GM21737 (cell line): ENCODE data around the gene CBX4.

Experiments used
- ATAC-seq: cut with Tn5 transposase; IDR thresholded peaks from one replicate; pipeline ENCODE4 v1.9.1; 2021; ENCODE audit warnings: mild to moderate bottlenecking, moderate library complexity; ENCODE audit not compliant: unreplicated experiment

CBX4 gene

DNA sequence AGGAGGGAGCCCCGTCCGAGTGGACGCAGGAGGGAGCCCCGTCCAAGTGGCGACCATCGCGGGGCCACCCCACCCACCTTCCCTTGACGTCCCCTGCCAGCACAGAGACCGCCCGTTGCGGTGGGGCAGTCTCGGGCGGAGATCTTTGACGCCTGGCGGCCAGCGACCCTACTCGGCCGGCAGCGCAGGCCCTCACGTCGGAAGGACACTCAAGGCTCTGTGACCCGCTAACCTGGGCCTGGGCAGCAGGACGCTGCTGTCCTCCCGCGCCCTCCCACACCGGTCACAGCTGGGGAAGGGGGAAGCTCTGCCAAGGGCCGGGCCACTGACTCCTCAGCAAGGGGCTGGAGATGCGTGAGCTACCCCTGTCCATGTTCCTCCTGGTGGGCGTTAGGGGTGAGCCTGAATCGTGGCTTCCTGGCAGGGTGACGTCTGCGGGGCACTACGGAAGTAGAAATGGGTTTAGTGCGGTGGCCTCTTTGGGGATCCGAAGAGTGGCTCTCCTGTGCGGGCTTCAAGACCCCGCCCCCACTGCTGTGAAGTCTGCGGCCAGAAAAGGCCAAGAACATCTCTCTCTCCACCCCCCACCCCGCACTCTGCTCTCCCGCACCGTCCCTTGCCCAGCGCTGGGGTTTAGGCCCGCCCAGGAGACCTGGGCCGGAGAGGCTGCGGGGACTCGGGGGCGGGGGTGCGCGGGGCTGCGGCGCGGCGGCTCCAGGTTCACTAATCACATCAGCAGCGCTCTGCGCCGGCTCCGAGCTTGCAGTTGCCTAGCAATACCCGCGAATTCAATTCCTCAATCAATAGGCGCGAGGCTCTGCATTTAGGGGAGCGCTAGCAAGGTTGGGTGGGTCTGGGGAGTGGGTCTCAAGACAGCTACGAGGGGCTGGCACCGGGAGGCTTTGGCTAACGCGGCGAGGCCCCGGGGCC lies 48.2 kb downstream of the CBX4 start:
- no peak for ATAC-seq

DNA sequence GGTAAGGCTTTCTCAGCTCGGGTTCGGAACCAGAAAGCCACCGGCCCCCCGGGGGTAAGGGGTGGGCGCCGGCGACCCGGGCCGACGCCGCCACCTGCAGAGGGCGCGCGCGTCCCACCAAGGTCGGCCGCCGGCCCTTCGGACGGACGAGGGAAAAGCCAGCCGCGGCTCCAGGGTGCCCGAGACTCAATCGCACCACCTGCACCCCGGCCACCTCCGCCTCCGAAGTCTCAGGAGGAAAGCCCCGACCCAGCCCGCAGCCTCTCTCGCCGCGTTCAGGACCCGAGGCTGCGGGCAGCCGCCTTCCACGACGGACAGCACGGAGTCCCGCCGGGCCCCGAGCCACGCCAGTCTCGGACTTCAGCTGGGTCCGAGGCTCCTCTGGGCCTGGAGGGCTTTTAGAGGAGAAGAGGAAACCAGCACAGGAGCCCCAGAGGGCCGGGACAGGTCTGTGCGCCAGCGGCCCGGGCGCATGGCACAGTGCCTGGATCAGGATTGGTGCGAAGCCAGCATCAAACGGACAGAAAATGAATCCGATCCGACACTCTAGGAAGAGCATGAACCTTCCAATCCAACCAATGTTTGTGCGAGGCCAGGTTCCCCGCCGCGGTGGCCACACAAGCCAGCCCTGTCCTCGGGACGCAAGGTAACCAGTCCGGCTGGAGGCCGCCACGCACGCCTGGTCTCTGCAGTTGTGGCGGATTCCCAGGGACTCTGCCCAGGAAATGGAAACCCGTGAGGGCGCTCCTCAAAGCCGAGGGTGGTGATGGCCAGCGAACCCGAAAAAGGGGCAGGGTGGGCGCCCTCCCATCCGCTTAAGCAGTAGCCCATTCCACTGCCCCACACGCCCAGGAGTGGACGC lies 49.1 kb downstream of the CBX4 start:
- ATAC-seq: no peak

DNA sequence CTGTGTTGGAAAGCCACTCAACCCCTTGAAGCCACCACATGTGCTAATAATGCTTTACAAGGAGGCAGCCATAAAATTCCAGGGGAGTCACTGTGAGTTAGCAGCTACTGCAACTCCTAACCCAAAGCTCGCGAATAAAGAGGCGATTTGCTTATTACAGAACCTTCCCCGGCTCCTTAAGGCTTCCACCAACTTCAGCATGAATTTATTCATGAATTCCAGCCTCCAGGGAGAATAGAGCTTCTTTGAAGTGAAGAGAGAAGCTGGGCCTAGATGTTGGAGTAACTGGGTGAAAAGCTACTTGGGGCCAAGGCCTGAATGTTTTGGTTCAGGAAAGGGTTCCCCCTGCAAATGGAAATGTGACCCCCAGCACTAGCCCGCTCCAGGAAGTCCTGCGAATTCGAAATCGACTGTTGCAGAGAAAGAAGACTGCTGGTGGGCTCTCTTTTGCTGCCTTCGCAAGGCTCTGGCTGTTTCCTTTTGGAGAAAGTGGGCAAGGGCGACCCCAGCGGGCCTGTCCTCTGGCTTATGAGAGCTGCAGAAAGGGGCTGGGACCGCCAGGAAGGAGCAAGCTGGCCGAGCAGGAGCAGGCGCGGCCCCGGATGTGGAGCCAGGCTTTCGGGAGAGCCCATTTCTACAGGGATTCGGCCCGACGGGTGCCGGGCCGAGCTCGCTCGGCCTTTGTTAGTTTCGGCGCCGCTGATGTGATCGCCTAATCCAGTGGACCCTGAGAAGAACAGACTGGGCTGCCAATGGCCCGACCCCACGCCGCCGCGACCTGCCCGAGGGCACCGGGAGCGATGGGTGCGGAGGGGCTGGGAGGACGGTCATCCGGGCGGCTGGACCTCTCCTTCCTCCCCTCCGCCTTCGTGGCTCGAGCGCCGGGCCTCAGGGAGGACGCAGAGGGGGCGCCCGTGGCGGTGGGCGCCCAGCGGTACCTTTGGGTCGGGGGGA lies 50.0 kb downstream of the CBX4 start:
- ATAC-seq: no peak

DNA sequence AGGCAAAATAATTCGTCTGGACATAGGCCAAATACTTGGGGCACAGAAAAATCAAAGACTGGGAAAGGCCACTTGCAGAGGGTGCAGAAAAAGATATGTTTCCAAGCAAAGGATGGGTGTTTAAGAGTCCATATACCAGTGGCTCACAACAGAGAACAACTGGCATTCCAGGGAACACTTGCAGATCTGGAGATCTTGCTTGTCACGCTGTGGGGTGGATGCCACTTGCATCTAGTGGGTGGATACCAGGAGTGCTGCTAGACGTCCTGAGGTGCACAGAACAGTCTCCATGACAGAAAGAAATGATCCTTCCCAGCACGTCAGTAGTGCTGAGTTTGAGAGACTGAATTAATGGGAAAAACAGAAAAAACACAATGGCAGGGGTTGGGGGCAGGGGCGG lies 50.8 kb downstream of the CBX4 start:
- no peak for ATAC-seq

DNA sequence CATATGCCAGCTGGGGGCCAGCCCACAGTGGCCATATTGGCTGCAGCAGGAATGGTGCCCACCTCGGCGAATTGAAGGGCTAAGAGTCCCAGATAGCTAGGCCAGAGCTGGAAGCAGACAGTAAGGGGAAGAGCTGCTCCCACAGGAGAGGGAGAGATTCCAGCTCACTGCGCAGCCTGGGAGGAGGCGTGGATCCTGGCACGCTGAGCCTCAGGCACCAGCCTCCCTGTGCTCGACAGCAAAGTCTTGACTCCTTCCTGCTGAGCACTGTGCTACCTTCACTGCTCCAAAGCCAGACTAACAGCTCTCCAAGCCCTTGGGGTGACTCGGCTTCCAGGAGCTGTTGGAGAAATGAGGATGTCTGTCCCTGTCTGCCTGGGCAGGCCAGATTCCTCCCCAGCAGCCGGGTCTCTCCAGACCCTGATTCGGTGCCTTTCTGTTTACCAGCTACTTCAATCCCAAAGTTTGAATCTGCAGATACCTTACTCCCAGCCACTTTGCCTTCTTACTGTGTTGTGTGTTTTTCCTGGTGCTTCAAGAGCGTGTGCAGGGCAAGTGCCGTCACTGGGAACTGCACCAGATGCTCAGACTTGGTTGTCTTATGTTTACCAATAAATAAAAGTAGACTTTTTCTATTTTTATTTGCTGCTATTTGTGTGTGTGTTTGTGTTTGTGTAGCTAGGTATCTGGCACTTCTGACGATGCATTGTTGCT lies 52.2 kb downstream of the CBX4 start:
- no peak for ATAC-seq

DNA sequence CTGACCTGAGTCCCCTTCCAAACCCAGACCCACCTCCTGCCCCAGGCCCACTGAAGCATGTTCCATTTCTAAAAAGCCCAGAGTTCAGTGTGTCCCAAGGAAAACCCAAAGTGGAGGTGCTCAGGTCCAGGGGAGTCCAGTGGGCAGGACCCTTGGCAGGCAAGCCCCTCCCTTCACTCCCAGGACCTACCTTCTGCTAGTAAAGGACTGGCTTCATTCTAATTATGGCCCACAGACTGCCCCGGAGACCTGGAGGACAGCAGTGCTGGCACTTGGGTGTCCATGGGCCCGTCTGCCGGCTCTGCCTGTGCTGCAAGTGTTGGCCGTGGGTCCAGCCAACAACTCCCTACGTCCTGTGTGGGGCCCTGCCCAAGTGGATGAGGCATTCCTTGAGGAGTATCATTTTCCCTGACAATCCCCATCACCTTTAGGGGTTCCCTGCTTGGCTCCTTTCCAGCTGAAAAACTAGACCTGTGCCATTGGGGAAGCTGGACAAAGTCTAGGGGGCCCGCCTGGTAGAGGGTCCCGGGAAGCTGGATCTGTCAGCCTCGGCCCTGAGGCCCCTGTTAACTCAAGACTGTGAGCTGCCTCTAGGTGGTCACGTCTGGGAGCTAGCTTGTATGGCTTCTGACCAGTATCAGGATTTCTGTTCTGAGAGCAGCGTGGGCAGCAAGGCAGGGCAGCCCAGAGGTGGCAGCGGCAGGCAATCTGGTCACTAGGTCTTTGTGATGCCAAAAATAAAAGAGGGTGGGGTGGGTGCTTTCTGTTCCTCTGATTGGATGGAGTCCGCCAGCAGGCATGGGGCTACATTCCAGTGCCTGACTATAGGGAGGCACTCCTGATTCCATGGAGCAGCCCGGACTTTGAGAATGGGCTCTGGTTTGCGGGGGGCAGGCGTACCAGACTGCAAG lies 53.1 kb downstream of the CBX4 start:
- no peak for ATAC-seq

DNA sequence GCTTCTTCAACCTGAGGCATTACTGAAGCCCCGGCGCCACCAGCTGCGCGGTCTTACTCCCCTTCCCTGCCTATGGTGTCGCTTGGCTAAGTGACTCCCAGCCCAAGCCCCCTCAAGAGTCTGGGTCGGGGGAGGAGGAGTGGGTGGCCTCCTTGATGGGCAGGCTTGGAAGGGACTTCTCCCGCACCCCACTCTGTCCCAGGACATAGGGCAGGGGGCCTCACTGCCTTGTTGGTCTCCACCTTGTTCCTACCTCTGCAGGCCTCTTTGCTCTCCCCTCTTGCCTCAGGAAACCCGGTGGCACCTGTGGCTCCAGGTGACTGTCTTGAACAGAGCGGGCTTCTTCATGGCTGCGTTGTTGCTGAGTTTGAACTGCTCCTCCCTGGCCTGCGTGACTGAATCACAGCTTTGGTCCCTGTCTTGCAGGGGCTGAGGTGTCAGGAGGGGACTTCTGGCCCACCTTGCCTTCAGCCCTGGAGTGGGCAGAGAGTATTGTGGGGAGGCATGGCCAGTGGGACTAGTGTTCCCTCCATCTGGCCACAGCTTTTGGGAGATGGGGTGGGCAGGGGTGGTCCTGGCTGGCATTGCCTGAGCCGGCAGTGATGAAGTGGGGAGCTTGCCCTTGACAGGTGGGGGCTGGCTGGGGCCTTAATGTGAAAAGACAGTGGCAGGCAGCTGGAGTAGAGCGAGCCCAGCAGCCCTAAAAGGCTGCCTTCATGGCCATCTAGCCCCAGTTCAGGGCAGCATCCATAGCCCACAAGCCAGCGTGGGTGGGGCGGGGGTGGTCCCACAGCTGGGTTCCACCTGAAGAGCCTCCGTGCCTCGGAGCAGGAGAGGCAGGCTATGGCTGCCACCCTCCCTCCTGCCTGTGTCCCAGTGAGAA lies 54.0 kb downstream of the CBX4 start:
- ATAC-seq: no peak

DNA sequence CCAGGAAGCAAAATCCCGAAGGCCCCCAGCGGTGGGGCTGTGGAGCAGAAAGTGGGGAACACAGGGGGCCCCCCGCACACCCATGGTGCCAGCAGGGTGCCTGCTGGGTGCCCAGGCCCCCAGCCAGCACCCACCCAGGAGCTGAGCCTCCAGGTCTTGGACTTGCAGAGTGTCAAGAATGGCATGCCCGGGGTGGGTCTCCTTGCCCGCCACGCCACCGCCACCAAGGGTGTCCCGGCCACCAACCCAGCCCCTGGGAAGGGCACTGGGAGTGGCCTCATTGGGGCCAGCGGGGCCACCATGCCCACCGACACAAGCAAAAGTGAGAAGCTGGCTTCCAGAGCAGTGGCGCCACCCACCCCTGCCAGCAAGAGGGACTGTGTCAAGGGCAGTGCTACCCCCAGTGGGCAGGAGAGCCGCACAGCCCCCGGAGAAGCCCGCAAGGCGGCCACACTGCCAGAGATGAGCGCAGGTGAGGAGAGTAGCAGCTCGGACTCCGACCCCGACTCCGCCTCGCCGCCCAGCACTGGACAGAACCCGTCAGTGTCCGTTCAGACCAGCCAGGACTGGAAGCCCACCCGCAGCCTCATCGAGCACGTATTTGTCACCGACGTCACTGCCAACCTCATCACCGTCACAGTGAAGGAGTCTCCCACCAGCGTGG lies 54.8 kb downstream of the CBX4 start:
- no peak for ATAC-seq

DNA sequence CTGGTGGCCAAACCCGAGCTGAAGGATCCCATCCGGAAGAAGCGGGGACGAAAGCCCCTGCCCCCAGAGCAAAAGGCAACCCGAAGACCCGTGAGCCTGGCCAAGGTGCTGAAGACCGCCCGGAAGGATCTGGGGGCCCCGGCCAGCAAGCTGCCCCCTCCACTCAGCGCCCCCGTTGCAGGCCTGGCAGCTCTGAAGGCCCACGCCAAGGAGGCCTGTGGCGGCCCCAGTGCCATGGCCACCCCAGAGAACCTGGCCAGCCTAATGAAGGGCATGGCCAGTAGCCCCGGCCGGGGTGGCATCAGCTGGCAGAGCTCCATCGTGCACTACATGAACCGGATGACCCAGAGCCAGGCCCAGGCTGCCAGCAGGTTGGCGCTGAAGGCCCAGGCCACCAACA lies 55.3 kb downstream of the CBX4 start:
- no peak for ATAC-seq
